ENCODE results near the gene RBM39. TPM values are rescaled to one million over a fixed set of nuclear protein-coding genes. Genes with fewer than 3 reads are reported as not detected.
"Not testable (repeated sequence)": the region's sequence is repeated elsewhere in the genome, so short reads cannot be mapped to it uniquely, and the experiment has no call there.

Gene RBM39
- total and polyA plus RNA-seq, 2 of the 8 experiments (the other 6 are each of a cell fraction or from before 2014, with no cell fraction given) = 78.0 to 219 TPM

- H3K14ac ChIP-seq (ENCODE audit: insufficient read length); H3K18ac ChIP-seq (ENCODE audit: extremely low read depth, low read length); H2BK120ac ChIP-seq (replicated peaks; ENCODE audit: low read depth, low read length); H3K23ac ChIP-seq (ENCODE audit: insufficient read length); FAIRE-seq; CTCF ChIA-PET (ENCODE audit: partially characterized antibody); H3K23me2 ChIP-seq (ENCODE audit: low read depth, low read length); H4K91ac ChIP-seq (replicated peaks; ENCODE audit: insufficient read length, low read length); H2BK5ac ChIP-seq (ENCODE audit: low read depth, low read length); H4K20me1 ChIP-seq (replicated peaks in 1 of 2; ENCODE audit: control insufficient read depth in 1 of 2, insufficient read depth in 2 of 2, low read length in 2 of 2); H4K8ac ChIP-seq (ENCODE audit: extremely low read depth, insufficient read depth, low read length); H4K5ac ChIP-seq (ENCODE audit: insufficient read length, low read depth, low read length); H2BK12ac ChIP-seq (ENCODE audit: low read depth, low read length); H3K4me3 ChIP-seq (ENCODE audit: extremely low read depth in 1 of 4, insufficient read depth in 2 of 4, low read depth in 3 of 4, low read length in 4 of 4); H2AFZ ChIP-seq (ENCODE audit: low read length); H3K27me3 ChIP-seq (replicated peaks in 1 of 4; ENCODE audit: control insufficient read depth in 3 of 4, extremely low read depth in 1 of 4, insufficient read depth in 3 of 4, low read length in 3 of 4); H3K56ac ChIP-seq (replicated peaks; ENCODE audit: insufficient read length, low read depth, low read length); H3K79me1 ChIP-seq (ENCODE audit: low read depth, low read length); H3K4ac ChIP-seq (replicated peaks; ENCODE audit: insufficient read length, low read depth, low read length); H2BK20ac ChIP-seq (ENCODE audit: low read length); H2AK5ac ChIP-seq (ENCODE audit: low read depth, low read length); H3K9ac ChIP-seq (replicated peaks in 1 of 4; ENCODE audit: extremely low read depth in 1 of 4, low read depth in 3 of 4, low read length in 3 of 4); H3K4me2 ChIP-seq (ENCODE audit: insufficient read depth in 1 of 2, low read depth in 2 of 2, low read length in 2 of 2); H2BK15ac ChIP-seq (ENCODE audit: low read length); H3K27ac ChIP-seq (ENCODE audit: low read depth, low read length); H3K9me3 ChIP-seq (ENCODE audit: insufficient read depth in 2 of 2, low read depth in 1 of 2, low read length in 1 of 2); H3K4me1 ChIP-seq (replicated peaks in 1 of 4; ENCODE audit: control insufficient read depth in 3 of 4, insufficient read depth in 4 of 4, low read length in 3 of 4): not testable (repeated sequence)
- 0 out of 2 replicates have a peak, but pooled peaks have one; percentile 42 for TF ChIP-seq POLR2AphosphoS5 (IDR thresholded peaks at IDR 0.05; ENCODE audit: low read depth, low read length)
- peak in 1 of 2 experiments; percentile 41 for DNase-seq (ENCODE audit: low read depth in 1 of 2, low spot score in 2 of 2)
- WGBS, 2 experiments (ENCODE audit: extremely low coverage in 1 of 2, insufficient coverage in 1 of 2, insufficient read length in 1 of 2, insufficient replicate concordance in 2 of 2, low coverage in 1 of 2, low lambda C conversion rate in 2 of 2, missing lambda C conversion rate in 1 of 2) = 94% methylated on average over 11 of the region's 11 CpGs; no CpG with 5 or more reads in 1 of the 2 experiments
- POLR2A ChIA-PET (ENCODE audit: partially characterized antibody) = interaction anchor here (1.4 to 40.1 kb wide), 2 partner anchors 10 to 24 kb away, joined by 3 to 2341 read pairs; partner anchors contain the start of gene RBM39
- H3K36me3 ChIP-seq (ENCODE audit: control insufficient read depth in 2 of 4, insufficient read depth in 4 of 4, low read length in 3 of 4) = peaks cover 18 to 90% (median 61%) of the 10 kb centered on the region in 4 experiments
- peaks cover 0 to 16% of the 10 kb centered on the region in 2 experiments; a peak in 2 of 4 replicates for H3K79me2 ChIP-seq (ENCODE audit: control insufficient read depth in 1 of 2, insufficient read depth in 2 of 2, low read length in 2 of 2)
Measured at GRCh38 chr20:35705894-35706293, 36.2 kb downstream of the RBM39 start.
